ENCODE data around the gene CDKN1A.

CDKN1A gene

DNA sequence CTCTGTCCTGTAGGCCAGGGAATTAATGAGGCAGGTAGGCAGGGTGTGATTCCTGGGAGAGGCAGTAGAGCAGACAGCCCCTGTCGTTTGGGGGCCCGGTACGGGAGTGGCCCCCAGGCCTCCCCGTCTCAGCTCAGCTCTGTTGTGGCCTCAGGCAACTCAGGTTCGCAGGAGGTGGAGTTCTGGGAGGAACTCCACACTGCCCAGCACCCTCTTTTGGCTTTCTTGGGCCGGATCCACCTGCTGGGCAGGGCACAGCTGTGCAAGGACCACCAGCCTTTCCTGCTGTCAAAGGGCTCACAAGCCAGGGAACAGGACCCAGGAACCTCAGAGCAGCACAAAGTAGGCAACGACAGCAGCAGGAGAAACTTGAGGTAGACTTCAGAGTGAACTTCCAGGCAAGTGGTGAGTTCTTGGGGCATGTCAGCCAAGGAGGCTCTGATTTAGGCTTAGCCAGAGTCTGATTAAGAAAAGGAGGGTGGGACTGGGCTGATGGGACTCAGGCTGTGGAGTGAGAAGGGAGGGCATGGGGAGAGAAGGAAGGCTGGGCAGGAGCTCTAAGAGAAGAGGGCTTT is 56.1 kb downstream of the CDKN1A start:
- no peak for DNase-seq
- no peak overlapping the region for H3K27ac ChIP-seq
- TF ChIP-seq CTCF (IDR thresholded peaks at IDR 0.05; ENCODE audit: low read depth, low read length) = 0 out of 2 replicates have a peak, but pooled peaks have one; percentile 3
- no peaks in the 10 kb centered on the region for H3K27me3 ChIP-seq (ENCODE audit: insufficient read depth, low read depth, severe bottlenecking)
- H3K36me3 ChIP-seq = no peaks in the 10 kb centered on the region
- no peaks in the 10 kb centered on the region for H3K9me3 ChIP-seq (ENCODE audit: severe bottlenecking)
- no peak overlapping the region for H3K4me3 ChIP-seq (ENCODE audit: low read depth, low read length)

DNA sequence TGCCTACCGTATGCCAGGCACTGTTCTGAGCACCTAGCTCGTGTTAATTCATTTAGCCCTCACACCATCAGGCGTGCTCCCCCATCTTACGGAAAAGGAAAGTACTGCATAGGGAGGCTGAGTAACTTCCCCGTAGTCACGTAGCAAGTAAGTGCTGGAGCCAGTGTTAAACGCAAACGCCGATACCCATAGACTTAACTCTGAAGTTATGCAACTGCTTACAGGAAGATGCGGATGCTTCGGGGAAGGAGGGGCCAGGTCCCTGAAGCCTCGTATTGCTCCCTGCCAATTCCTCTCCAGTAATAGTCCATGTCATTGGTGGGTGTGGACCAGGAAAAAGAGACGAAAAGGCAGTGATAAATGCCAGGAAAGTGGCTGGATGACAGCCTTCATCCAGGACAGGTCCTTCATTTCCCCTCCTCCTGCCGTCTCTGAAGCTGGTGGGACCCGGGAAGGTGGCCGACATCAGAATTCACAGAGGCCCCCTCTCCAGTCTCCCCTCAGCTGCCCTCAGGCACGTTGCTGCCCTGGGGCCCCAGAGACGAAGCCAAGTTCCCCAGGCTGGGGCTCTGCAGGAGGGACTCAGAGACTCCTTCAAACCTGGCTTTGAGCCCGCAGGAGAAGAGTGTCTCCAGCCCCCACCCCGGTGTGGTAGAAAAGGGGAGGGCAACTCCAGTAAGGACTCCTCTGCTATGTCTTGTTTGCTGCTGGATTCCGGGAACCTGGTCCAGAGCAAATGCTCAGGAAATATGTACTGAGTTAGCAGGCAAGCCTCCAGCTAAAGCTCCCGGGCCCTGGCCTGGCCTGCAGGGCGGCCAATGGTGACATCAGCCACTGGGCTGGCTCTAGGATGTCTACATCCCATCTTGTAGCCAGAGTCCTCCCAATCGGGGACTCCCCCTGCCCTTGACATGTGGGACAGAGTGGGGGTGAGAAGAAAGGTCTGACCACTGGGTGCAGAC is 56.9 kb downstream of the CDKN1A start:
- no peaks in the 10 kb centered on the region for H3K27me3 ChIP-seq (ENCODE audit: insufficient read depth, low read depth, severe bottlenecking)
- no peaks in the 10 kb centered on the region for H3K36me3 ChIP-seq
- H3K9me3 ChIP-seq (ENCODE audit: severe bottlenecking) = no peaks in the 10 kb centered on the region
- DNase-seq = no peak
- H3K27ac ChIP-seq = no peak overlapping the region
- no peak for TF ChIP-seq CTCF (IDR thresholded peaks at IDR 0.05; ENCODE audit: low read depth, low read length)
- H3K4me3 ChIP-seq (ENCODE audit: low read depth, low read length) = no peak overlapping the region

All from WERI-Rb-1 (cell line).